Endodermal cell (in vitro differentiated cells): Measurements from ENCODE around the gene IL9. TPM values are rescaled to one million over a fixed set of nuclear protein-coding genes. Genes with fewer than 3 reads are reported as not detected.

Source experiments
- DNase-seq: peaks from one replicate; pipeline ENCODE4 v3.0.0-alpha.2; 2017
- H3K27ac ChIP-seq: 2 replicates; pipeline ENCODE4 v1.5.1; 2013; ENCODE audit warnings: mild to moderate bottlenecking, low read depth, low read length, moderate library complexity
- H3K27me3 ChIP-seq: 2 replicates; pipeline ENCODE4 v1.6.1; 2013; ENCODE audit warnings: mild to moderate bottlenecking, low read length, moderate library complexity; ENCODE audit not compliant: insufficient read depth, control insufficient read depth, poor library complexity, severe bottlenecking
- H3K36me3 ChIP-seq: 2 replicates; pipeline ENCODE4 v1.7.0; 2013; ENCODE audit warnings: mild to moderate bottlenecking, low read length, moderate library complexity; ENCODE audit not compliant: control insufficient read depth, insufficient read depth
- H3K4me1 ChIP-seq: one replicate; pipeline ENCODE4 v1.7.0; 2013; ENCODE audit warnings: low read length; ENCODE audit not compliant: control insufficient read depth, insufficient read depth
- H3K4me3 ChIP-seq: 2 replicates; pipeline ENCODE4 v1.5.1; 2013; ENCODE audit warnings: mild to moderate bottlenecking, low read length, moderate library complexity
- H3K9ac ChIP-seq: 2 replicates; pipeline ENCODE4 v1.6.1; 2013; ENCODE audit warnings: mild to moderate bottlenecking, low read length, moderate library complexity; ENCODE audit not compliant: poor library complexity, severe bottlenecking; ENCODE audit errors: extremely low read depth
- H3K9me3 ChIP-seq: 2 replicates; pipeline ENCODE4 v1.6.1; 2013; ENCODE audit warnings: mild to moderate bottlenecking, low read length, moderate library complexity; ENCODE audit not compliant: control insufficient read depth
- H3K27ac Mint-ChIP-seq: 2 replicates; pipeline ENCODE4 v1.8.0; 2020; ENCODE audit warnings: mixed read lengths
- H3K27me3 Mint-ChIP-seq: 2 replicates; pipeline ENCODE4 v1.8.0; 2021; ENCODE audit warnings: mild to moderate bottlenecking, mixed read lengths; ENCODE audit not compliant: insufficient read depth
- H3K36me3 Mint-ChIP-seq: 2 replicates; pipeline ENCODE4 v1.8.0; 2020; ENCODE audit warnings: low read depth, mixed read lengths
- H3K4me1 Mint-ChIP-seq: 2 replicates; pipeline ENCODE4 v1.8.0; 2020; ENCODE audit warnings: mixed read lengths
- H3K4me3 Mint-ChIP-seq: 2 replicates; pipeline ENCODE4 v1.8.0; 2020; ENCODE audit warnings: mild to moderate bottlenecking, moderate library complexity, mixed read lengths
- H3K9me3 Mint-ChIP-seq: 2 replicates; pipeline ENCODE4 v1.8.0; 2020; ENCODE audit warnings: mild to moderate bottlenecking, mixed read lengths
- WGBS, 2 experiments: methylation state at CpG; one replicate each; pipeline versions ENCODE4 v1.1.5 to v1.1.7; 2013; ENCODE audit warnings: missing lambda C conversion rate in 2 of 2, mixed read lengths in 1 of 2; ENCODE audit not compliant: insufficient coverage in 1 of 2, insufficient read length in 1 of 2; 5-methylcytosine and 5-hydroxymethylcytosine counted together
- total RNA-seq, 2 donors: library from RNA; stranded (reverse); fragmentation: NEBNext Ultra II Directional in 1 of 2; extraction: Animal tissue kit (Norgen Biotek cat#: 25700) in 1 of 2; gene quantifications; 2 replicates in 1 of 2; 3 replicates in 1 of 2; pipeline ENCODE4 v1.2.1, GENCODE V29; 2021
- TF ChIP-seq, protein P1 (sequence below): fragments of 200-600 bp; sonication (generic); conservative IDR thresholded peaks from 2 replicates; pipeline ENCODE4 v1.5.0; 2021; ENCODE audit warnings: antibody characterized with exemption, mild to moderate bottlenecking

Gene IL9
- total RNA-seq, 2 donors from 2014 or later = not detected

DNA sequence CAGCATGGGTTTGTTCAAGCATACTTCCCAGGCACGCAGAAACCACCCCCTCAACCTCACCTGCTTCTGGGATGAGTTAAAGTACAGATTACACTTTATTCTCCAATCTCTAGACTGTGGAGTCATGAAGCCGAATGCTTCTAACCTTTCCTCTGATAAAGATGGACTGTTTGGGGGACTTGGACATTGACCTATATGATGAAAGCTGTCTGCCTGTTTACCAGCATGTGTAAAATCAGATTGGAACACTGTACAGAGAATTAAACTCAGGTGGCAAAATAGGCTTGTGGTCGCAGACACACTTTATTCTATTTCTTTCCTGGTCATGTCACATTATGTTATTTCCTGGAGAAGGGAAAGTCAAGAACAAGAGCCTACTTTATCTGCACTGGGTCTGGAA, 25.7 kb downstream of the IL9 start:
- H3K9ac ChIP-seq = no peak overlapping the region
- no peaks in the 10 kb centered on the region for H3K36me3 ChIP-seq
- peaks cover 3% of the 10 kb centered on the region for H3K4me1 ChIP-seq
- H3K4me3 ChIP-seq = no peak overlapping the region
- Mint-ChIP-seq H3K27me3 (no peaks in the 10 kb centered on the region), H3K27ac (no peak overlapping the region), H3K4me1 (peaks cover 4% of the 10 kb centered on the region), H3K36me3 (no peaks in the 10 kb centered on the region), H3K4me3 (no peak overlapping the region), H3K9me3 (no peaks in the 10 kb centered on the region)
- 60 to 88% methylated on average over 2 to 3 of the region's 3 CpGs for WGBS, 2 experiments
- no peak for DNase-seq
- TF ChIP-seq, protein P1, sequence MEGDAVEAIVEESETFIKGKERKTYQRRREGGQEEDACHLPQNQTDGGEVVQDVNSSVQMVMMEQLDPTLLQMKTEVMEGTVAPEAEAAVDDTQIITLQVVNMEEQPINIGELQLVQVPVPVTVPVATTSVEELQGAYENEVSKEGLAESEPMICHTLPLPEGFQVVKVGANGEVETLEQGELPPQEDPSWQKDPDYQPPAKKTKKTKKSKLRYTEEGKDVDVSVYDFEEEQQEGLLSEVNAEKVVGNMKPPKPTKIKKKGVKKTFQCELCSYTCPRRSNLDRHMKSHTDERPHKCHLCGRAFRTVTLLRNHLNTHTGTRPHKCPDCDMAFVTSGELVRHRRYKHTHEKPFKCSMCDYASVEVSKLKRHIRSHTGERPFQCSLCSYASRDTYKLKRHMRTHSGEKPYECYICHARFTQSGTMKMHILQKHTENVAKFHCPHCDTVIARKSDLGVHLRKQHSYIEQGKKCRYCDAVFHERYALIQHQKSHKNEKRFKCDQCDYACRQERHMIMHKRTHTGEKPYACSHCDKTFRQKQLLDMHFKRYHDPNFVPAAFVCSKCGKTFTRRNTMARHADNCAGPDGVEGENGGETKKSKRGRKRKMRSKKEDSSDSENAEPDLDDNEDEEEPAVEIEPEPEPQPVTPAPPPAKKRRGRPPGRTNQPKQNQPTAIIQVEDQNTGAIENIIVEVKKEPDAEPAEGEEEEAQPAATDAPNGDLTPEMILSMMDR = no peak
- H3K9me3 ChIP-seq = no peaks in the 10 kb centered on the region
- no peaks in the 10 kb centered on the region for H3K27me3 ChIP-seq
- no peak overlapping the region for H3K27ac ChIP-seq

DNA sequence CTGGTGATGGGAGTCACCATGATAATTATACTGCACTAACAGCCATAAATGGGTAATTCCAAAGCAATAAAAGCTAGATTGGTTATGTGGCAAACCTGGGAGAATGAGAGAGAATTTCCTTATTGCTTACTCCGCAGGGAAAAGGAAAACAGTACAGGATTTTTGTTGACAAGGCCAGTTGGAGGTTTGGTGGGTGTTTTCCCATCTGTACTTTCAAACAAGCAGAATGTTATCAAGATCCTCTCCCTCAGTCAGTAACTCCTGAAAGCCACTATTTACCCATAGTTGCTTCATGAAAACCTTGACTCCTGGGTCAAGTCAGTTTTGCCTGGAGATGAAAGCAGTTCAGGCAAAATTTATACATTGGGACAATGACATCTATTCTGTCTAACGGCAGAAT, 26.4 kb downstream of the IL9 start:
- Histone ChIP-seq H3K9ac (no peak overlapping the region), H3K27ac (no peak overlapping the region), H3K4me1 (peaks cover 3% of the 10 kb centered on the region), H3K27me3 (no peaks in the 10 kb centered on the region), H3K36me3 (no peaks in the 10 kb centered on the region), H3K9me3 (no peaks in the 10 kb centered on the region), H3K4me3 (no peak overlapping the region)
- WGBS, 2 experiments = 84 to 100% methylated on average over 2 of the region's 2 CpGs
- Mint-ChIP-seq H3K27me3 (no peaks in the 10 kb centered on the region), H3K27ac (no peak overlapping the region), H3K36me3 (no peaks in the 10 kb centered on the region), H3K9me3 (no peaks in the 10 kb centered on the region), H3K4me1 (peaks cover 4% of the 10 kb centered on the region), H3K4me3 (no peak overlapping the region)
- TF ChIP-seq, protein P1 = no peak
- no peak for DNase-seq

DNA sequence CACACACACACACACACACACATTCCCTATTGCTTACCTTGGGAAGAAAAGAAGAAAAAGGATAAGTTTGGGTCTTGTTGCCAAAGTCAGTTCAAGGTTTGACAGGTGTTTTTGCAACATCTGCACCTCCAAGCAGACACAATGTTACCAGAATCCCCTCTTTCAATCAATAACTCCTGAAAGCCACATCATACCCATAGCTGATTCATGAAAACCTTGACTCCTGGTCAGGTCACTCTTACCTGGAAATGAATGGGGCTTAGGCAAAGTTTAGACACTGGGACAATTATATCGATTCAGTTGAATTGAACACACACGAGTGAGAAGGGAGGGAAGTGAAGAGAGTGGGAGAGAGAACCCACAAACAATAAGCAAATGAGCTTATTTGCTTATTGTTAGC, 27.0 kb downstream of the IL9 start:
- Histone ChIP-seq H3K9ac (no peak overlapping the region), H3K27ac (no peak overlapping the region), H3K36me3 (no peaks in the 10 kb centered on the region), H3K4me1 (peaks cover 3% of the 10 kb centered on the region), H3K9me3 (no peaks in the 10 kb centered on the region), H3K4me3 (no peak overlapping the region), H3K27me3 (no peaks in the 10 kb centered on the region)
- no peaks in the 10 kb centered on the region for H3K36me3 Mint-ChIP-seq
- H3K4me3 Mint-ChIP-seq = no peak overlapping the region
- WGBS, 2 experiments = 46 to 64% methylated on average over 2 of the region's 2 CpGs
- TF ChIP-seq, protein P1 = no peak
- H3K9me3 Mint-ChIP-seq = no peaks in the 10 kb centered on the region
- H3K4me1 Mint-ChIP-seq = peaks cover 4% of the 10 kb centered on the region
- no peak overlapping the region for H3K27ac Mint-ChIP-seq
- no peak for DNase-seq
- H3K27me3 Mint-ChIP-seq = no peaks in the 10 kb centered on the region
